Limb (tissue), 2 donors: Measurements from ENCODE around the gene UBAP1L.
"Not testable (repeated sequence)": the region's sequence is repeated elsewhere in the genome, so short reads cannot be mapped to it uniquely, and the experiment has no call there.

Experiments used
- DNase-seq, 2 donors: peaks; one replicate each; pipeline ENCODE4 v3.0.0-alpha.2; 2016; ENCODE audit errors: extremely low spot score in 2 of 2

Gene UBAP1L

GRCh38 chr15:65084500-65085206 lies 30.3 kb downstream of the UBAP1L start:
- no peak for DNase-seq

DNA sequence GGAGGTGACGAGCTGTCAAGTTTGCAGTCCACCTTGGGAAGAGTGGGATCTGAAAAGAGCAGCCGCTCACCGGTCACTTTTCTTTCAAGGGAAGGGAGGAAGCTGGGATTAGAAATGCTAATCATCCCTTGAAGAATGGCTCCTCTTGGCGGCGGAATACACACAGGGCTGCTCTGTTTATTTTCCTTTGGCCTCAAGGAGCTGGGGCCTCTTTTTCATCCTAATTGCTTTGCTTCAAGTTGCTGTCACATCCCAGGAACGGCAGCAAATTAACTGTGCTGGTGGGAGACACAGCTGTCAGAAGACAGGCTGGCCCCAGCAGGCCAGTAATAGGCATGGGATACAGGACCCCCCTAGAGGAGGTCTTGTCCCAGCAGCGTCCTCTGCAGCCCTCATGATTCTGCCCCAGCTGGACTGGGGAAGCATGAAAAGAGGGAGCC lies 31.7 kb downstream of the UBAP1L start:
- DNase-seq, result no peak

DNA sequence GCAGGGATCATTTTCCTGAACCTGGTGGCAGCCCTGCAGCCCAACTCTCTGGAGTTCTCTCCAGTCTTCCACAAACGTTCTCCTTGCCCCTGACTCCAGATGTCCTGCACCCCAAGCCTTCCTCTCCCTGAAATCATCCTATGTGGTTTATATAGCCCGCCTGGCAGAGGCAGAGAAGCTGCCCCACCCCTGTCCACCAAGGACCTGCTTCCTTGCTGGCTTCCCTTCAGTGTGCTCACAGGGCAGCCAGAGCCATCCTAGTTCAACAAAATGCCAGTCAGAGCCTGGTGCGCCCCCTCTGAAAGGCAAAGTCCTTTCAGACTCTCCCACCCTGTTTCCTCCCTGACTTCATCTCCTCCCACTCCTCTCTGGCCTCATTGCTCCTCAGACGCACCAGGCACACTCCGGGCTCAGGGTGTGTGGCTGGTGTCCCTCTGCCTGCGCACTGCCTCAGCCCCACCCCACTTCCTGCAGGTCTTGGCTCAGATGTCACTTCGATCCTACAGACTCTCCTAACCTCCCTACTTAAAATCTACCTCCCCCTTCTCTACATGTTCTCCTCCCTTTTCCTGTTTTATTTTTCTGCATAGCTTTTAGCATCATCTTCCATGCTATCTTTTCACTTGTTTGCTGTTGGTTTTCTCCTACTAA lies 32.6 kb downstream of the UBAP1L start:
- DNase-seq, result no peak

DNA sequence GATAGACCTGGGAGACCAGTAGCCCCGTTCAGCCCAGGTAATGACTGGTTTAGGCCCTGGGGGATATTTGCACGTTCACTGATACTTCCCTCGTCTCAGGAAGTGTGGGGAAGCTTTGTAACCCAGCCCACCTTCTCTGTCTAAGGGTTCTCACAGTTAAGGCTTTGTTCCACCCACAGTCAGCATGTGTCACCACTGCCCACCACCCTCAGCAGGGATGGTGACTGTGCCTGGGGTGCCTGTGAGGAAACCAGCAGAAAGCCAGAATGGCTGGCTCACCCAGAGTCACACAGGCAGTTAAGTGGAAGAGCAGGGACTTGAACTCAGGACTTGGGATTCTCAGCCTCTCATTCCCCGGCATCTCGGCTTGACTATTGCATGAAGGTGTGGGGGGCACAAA lies 33.2 kb downstream of the UBAP1L start:
- DNase-seq, result no peak

- no peak for DNase-seq
These were observed 33.7 kb downstream of the UBAP1L start for GRCh38 chr15:65081270-65081669.

- no peak for DNase-seq
These were observed 35.4 kb downstream of the UBAP1L start for GRCh38 chr15:65079580-65079979.

GRCh38 chr15:65077981-65078352 lies 37.0 kb downstream of the UBAP1L start:
- DNase-seq, result peak in 1 of 2 donors; percentile 77

- no peak for DNase-seq
These were observed 37.6 kb downstream of the UBAP1L start for GRCh38 chr15:65077291-65077980.

DNA sequence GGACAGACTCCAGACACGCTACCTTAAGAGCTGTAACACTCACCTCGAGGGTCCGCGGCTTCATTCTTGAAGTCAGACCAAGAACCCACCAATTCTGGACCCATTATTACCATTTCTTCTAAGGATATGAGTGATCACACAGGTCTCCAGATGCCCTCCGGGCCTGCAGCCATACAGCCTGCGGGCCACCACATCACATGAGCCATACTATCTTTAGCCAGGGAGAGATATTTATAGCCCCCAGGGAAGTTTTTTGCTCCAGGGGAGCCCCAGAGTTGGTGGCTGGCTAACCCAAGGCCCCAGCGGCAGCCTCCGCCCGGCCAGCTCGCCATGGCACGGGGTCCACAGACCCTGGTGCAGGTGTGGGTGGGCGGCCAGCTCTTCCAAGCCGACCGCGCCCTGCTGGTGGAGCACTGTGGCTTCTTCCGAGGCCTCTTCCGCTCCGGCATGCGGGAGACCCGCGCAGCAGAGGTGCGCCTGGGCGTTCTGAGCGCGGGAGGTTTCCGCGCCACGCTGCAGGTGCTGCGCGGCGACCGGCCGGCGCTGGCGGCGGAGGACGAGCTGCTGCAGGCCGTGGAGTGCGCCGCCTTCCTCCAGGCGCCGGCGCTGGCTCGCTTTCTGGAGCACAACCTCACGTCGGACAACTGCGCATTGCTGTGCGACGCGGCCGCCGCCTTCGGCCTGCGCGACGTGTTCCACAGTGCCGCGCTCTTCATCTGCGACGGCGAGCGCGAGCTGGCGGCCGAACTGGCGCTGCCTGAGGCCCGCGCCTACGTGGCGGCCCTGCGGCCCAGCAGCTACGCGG lies 38.3 kb downstream of the UBAP1L start, which contains the start of gene KBTBD13:
Gene KBTBD13, plus strand, starts transcription at position 261 of the 805 bp plus-strand sequence. Its CDS starts 70 bp downstream, at position 331.
- DNase-seq, result no peak

DNA sequence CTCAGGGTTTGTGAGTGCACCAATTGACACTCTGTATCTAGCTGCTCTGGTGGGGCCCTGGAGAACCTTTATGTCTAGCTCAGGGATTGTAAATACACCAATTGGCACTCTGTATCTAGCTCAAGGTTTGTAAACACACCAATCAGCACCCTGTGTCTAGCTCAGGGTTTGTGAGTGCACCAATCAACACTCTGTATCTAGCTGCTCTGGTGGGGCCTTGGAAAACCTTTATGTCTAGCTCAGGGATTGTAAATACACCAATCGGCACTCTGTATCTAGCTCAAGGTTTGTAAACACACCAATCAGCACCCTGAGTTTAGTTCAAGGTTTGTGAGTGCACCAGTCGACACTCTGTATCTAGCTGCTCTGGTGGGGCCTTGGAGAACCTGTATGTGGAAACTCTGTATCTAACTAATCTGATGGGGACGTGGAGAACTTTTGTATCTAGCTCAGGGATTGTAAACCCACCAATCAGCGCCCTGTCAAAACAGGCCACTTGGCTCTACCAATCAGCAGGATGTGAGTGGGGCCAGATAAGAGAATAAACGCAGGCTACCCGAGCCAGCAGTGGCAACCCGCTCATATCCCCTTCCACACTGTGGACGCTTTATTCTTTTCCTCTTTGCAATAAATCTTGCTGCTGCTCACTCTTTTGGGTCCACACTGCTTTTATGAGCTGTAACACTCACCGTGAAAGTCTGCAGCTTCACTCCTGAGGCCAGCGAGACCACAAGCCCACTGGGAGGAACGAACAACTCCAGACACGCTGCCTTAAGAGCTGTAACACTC lies 39.2 kb downstream of the UBAP1L start:
- not testable (repeated sequence) for DNase-seq

GRCh38 chr15:65074946-65075345 lies 40.1 kb downstream of the UBAP1L start:
- not testable (repeated sequence) for DNase-seq

DNA sequence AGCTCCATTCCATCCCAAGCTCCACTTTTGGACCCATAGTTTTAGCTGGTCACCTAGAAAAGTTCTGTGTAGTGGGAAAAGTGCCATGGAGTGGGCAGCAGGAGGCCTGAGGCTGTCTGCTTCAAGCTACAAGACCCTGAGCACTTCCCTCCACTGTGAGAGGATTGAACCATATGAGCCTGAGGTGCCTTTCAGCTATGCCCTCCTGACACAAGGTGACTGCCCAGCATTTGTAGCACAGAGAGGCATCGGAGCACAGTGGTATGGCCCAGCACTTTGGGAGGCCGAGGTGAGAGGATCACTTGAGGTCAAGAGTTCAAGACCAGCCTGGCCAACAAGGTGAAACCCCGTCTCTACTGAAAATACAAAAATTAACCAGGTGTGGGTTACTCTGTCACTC lies 42.4 kb downstream of the UBAP1L start:
- DNase-seq, result no peak

DNA sequence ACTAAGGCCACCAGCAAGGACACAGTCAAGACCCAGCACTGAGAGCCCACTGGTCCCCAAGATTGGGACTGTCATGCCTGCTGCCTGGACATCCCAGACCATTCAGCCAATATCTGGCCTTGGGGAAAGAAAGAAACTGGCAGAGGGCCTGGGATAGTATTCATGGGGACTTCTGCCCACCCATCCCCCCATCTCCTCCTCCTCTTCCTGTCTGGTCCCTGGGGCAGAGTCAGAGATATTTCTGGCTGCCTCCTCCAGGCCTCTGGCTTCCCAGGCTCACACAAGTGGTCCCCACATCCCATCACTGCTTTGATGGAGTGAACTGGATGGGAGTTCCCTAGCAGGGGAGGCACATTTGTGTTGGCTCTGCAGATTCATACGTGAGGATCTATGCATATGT lies 43.0 kb downstream of the UBAP1L start:
- DNase-seq, result no peak

DNA sequence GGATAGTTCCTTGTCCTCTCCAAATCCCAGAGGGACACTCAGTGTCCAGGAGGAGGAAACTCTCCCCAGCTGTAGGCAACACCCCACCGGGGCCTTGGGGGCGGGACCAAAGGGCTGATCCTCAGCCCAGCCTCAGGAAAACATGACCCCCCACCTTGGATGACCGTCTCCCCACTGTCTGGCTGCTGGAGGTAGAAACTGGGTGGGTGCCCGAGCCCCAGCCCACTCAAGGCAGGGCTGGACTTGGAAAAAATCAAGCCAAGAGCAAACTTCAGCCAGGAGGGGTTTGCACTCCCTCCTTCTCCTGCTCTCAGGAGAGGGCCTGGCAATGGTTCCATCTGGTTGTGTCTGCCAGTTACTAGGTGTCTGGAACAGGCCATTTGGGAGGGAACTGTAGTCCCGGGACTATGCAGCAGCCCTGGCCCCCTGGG lies 43.6 kb downstream of the UBAP1L start:
- no peak for DNase-seq

DNA sequence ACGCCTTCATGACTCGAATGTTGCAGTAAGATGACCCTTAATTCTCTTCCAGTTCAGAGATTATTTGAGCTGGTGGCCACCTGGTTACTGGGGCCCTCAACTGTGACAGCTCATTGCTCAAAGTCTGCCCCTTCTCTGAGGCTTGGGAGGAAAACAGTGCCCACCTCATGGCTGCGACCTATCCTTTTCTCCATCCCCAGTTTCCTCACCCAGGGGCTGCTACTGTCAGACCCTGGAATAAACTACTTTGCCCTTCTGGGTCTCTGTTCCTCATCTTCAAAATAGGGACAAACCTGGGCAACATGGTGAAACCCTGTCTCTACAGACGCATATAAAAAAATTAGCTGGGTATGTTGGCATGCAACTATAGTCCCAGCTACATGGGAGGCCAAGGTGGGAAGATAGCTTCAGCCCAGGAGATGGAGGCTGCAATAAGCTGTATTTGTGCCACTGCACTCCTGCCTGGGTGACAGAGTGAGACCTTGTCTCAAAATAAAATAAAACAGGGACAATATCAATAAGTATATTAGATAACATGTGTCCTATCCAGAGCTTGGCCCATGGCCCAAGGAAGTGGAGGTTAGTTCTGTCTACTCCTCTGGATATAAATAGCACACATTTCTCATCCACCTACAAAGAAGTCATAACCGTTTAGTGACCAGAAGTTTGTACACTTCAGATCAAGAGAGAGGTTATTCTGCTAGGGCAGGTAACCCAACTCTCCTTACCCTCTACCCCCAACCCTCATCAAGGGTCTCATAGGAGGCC lies 45.0 kb downstream of the UBAP1L start:
- DNase-seq, result no peak

GRCh38 chr15:65069179-65069578 lies 45.8 kb downstream of the UBAP1L start:
- no peak for DNase-seq

DNA sequence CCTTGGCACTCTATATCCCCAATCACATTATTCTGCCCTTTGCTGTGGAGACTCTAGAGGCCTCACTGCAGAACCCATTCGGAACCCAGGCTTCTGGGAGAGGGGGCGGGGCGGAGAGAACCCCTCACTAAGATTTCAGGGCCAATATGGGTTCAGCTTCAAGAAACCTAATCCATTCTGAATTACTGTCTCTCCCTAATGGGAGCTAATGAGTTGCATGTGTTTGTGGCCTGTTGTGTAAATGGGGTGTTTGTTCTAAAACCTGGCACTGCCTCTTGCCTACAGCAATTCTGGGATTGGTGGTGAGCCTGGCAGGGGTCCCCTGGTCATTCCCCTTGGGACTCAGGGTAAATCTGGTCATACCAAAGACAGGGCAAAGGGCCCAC lies 46.6 kb downstream of the UBAP1L start:
- DNase-seq, result no peak

DNA sequence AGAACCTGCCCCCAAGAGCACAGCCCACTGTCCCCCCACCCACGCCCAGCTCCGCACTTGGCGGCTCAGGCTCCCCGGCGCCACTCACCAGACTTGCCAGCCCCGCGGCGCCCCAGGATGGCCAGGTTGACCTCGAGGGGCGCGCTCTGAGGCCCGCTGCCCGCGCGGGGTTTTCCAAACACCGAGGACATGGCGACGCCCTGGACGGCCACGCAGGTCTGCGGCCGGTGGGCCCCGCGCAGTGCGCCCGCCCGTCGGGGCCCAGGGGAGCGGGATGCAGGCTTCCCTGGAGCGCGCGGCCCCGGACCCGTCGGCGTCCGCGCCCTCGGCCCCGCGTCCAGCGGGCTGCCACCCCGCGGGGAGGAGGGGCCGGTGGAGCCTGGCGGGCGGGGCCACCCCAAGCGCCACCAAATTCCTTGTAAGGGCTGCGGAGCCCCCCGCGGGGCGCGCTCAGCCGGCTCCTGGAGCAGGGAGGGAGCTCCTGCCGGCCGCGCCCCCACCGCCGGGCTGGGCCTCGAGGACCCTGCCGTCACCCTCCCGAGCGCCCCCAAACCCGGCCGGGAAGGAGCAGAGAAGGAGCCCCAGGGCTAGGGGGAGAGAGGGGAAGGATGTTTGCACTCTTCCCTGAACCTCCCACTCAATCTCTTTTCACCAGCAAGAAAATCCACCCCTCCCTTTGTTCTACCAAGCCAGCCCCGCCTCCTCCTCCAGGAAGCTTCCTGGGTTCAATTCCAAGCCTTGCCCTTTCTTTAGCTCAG lies 47.2 kb downstream of the UBAP1L start, which contains the start of gene RASL12:
Gene RASL12, minus strand, starts transcription at position 347 of the 758 bp plus-strand sequence. Its CDS starts 156 bp downstream, at position 191.
- no peak for DNase-seq

DNA sequence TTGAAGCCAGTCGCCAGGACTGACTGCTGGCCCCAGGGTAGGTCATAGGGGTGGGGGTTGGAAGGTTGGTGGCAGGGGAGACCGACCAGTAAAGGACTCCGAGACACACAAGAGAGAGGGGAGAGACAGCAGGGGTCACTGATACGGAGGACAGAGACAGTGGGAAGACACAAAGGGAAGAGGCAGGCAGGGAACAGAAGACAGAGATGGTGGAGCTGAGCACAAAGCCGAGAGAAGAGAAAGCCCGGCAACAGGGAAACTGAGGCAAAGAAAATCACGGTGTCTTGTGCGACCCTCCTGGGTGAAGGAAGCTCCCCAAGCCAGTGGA lies 47.7 kb downstream of the UBAP1L start:
- DNase-seq, result no peak
